ENCODE data around the gene RPS25. TPM values are rescaled to one million over a fixed set of nuclear protein-coding genes. Genes with fewer than 3 reads are reported as not detected.
A peak's percentile ranks its signal among the peaks of the same experiment; 100 is the strongest.

Gene RPS25
- total RNA-seq, 6 donors from 2014 or later, result 253 to 1,288 (median 830) TPM

- Histone ChIP-seq H3K4me3 (peak within 1 kb of the TSS; percentile 64 to 96 (median 88)), H3K4me1 (peaks cover 17 to 31% (median 21%) of the 10 kb centered on the region in 4 donors), H3K9me3 (no peaks in the 10 kb centered on the region), H3K27me3 (no peaks in the 10 kb centered on the region), H3K27ac (peak within 1 kb of the TSS; percentile 74 to 91 (median 84)), H3K36me3 (peaks cover 0 to 23% (median 7%) of the 10 kb centered on the region in 4 donors)
- DNase-seq (peak; percentile 100), ATAC-seq (ENCODE audit: low FRiP score in 2 of 2) (peak; percentile 98 to 99)
- TF ChIP-seq POLR2A (IDR thresholded peaks at IDR 0.05) (peak in 2 of 4 donors; percentile 25 to 77), EP300 (IDR thresholded peaks at IDR 0.05) (no peak), CTCF (IDR thresholded peaks at IDR 0.05) (peak in 5 of 6 experiments; percentile 83 to 98 (median 94)), POLR2AphosphoS5 (IDR thresholded peaks at IDR 0.05) (peak; percentile 29 to 78)
- WGBS, 2 donors, result 0 to 1% methylated on average over 42 to 58 of the region's 67 CpGs
These were observed 12.3 kb upstream of the RPS25 start, which contains the start of gene SLC37A4 for GRCh38 chr11:119030329-119031047. TSS of gene SLC37A4 (minus strand) at chr11:119030877.

- TF ChIP-seq POLR2A (IDR thresholded peaks at IDR 0.05) (no peak), EP300 (IDR thresholded peaks at IDR 0.05) (no peak), POLR2AphosphoS5 (IDR thresholded peaks at IDR 0.05) (no peak), CTCF (IDR thresholded peaks at IDR 0.05) (no peak)
- H3K27me3 ChIP-seq, result no peaks in the 10 kb centered on the region
- ATAC-seq (ENCODE audit: low FRiP score in 2 of 2), result peak in 1 of 2 donors; percentile 4
- H3K4me1 ChIP-seq, result peaks cover 20 to 35% (median 24%) of the 10 kb centered on the region in 4 donors
- no peak for DNase-seq
- peak overlapping the region; percentile 74 to 91 (median 84) for H3K27ac ChIP-seq
- peaks cover 4 to 28% (median 10%) of the 10 kb centered on the region in 4 donors for H3K36me3 ChIP-seq
- no peaks in the 10 kb centered on the region for H3K9me3 ChIP-seq
- 7 to 40% methylated on average over 1 to 6 of the region's 13 CpGs for WGBS, 2 donors
- H3K4me3 ChIP-seq, result peak overlapping the region; percentile 64 to 96 (median 88)
These were observed 11.8 kb upstream of the RPS25 start for GRCh38 chr11:119030029-119030328.

- WGBS, 2 donors, result 52 to 74% methylated on average over 10 of the region's 10 CpGs
- DNase-seq, result no peak
- H3K27ac ChIP-seq, result peak overlapping the region; percentile 74 to 91 (median 84)
- H3K36me3 ChIP-seq, result peaks cover 5 to 33% (median 14%) of the 10 kb centered on the region in 4 donors
- peaks cover 21 to 39% (median 25%) of the 10 kb centered on the region in 4 donors for H3K4me1 ChIP-seq
- peak overlapping the region in 3 of 4 donors; percentile 64 to 96 (median 82) for H3K4me3 ChIP-seq
- H3K9me3 ChIP-seq, result no peaks in the 10 kb centered on the region
- TF ChIP-seq CTCF (IDR thresholded peaks at IDR 0.05), result no peak
- no peak for TF ChIP-seq POLR2A (IDR thresholded peaks at IDR 0.05)
- no peak for TF ChIP-seq EP300 (IDR thresholded peaks at IDR 0.05)
- TF ChIP-seq POLR2AphosphoS5 (IDR thresholded peaks at IDR 0.05), result no peak
- H3K27me3 ChIP-seq, result no peaks in the 10 kb centered on the region
- ATAC-seq (ENCODE audit: low FRiP score in 2 of 2), result peak in 1 of 2 donors; percentile 9
These were observed 11.3 kb upstream of the RPS25 start for GRCh38 chr11:119029340-119030028.

- Histone ChIP-seq H3K36me3 (peaks cover 5 to 37% (median 14%) of the 10 kb centered on the region in 4 donors), H3K4me1 (peaks cover 22 to 40% (median 26%) of the 10 kb centered on the region in 4 donors), H3K4me3 (peak overlapping the region in 1 of 4 donors; percentile 64), H3K27ac (peak overlapping the region in 3 of 4 donors; percentile 17 to 91 (median 25)), H3K27me3 (no peaks in the 10 kb centered on the region), H3K9me3 (no peaks in the 10 kb centered on the region)
- ATAC-seq (ENCODE audit: low FRiP score in 2 of 2), result no peak
- DNase-seq, result no peak
- WGBS, 2 donors, result 78 to 91% methylated on average over 1 of the region's 1 CpG
- TF ChIP-seq CTCF (IDR thresholded peaks at IDR 0.05) (no peak), EP300 (IDR thresholded peaks at IDR 0.05) (no peak), POLR2A (IDR thresholded peaks at IDR 0.05) (no peak)
These were observed 10.9 kb upstream of the RPS25 start for GRCh38 chr11:119029069-119029339.
